GM21423 (cell line): ENCODE data around the gene USP10.

Source experiments
- ATAC-seq: cut with Tn5 transposase; IDR thresholded peaks from one replicate; pipeline ENCODE4 v1.9.1; 2021; ENCODE audit warnings: mild to moderate bottlenecking, moderate library complexity; ENCODE audit not compliant: unreplicated experiment

The USP10 gene

DNA sequence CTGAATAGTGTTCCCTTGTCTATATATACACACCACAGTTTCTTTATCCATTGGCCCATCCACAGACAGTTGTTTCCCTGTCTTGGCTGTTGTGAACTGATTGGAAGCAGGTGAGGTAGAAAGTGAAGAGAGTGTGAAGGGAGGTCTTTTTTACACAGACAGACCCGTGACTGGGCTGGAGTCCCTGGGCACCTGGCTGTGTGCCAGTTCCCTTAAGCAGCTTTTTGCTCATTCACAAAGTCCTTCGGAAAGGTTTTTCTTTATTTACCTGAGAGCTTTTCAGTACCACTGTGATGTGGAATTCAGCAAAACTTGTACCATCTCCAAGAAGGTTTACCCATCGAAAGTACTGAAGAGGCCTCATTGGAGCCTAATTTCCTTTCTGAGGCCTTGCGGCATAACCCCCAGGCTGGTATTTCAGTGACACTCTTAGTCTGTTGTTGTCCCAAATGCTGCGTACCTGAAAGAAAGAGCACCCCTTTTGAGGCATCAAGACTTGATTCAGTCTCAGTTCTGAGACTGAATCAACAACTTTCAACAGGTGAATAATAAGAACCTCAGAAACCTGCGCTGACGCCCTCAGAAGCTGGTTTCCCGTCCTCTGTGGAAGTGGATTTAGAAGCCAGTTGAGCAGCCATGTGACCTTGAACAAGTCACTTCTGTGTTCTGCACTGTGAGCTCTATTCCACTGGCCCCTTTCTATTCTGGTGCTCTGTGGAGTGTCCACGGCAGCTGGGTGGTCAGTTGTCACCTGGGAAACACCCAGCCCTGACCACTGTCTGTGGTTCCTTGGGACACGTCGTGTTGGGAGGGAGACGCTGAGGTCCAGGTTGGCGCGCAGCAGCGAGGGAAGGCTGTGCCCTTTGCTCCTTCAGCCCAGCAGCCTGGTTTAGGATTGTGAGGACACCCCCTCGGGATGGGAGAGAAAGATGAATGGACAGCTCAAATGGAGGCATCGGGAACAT, 66.1 kb downstream of the USP10 start:
- no peak for ATAC-seq

DNA sequence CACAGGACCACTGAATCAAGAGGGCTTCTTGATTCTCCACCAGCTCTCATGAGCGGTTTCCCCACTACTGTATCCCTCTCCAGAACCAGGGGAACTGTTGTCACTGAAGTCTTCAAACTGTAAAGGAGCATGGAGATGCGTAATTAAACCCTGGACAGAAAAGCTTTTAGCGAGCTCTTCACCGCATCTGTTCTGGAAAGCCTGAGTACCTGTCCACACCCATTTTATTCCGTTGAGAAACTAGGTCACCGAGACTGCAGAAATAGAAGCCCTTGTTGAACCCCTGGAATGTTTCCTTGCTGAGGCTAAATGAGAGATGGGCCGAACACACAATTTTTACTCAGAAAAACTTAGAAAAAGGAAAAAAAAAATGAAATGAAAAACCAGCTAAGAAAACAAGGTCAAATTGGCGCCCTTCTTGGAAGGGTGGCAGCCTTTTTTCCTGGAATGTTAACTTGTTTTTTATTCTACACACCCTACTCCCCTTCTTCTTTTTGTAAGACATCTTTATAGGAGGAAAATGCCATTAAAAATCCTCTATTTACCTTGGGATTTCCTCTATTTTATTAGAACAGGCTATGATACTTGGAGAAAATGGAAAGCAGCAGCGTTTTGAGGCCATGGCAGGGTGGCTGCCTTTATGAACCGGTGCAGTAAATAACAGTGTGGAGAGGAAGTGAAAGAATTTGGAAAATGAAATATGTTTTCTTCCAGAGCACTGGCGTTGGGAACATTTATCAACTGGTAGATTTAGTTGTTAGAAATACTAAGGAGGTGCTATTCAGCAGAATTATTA, 67.4 kb downstream of the USP10 start:
- ATAC-seq: no peak

DNA sequence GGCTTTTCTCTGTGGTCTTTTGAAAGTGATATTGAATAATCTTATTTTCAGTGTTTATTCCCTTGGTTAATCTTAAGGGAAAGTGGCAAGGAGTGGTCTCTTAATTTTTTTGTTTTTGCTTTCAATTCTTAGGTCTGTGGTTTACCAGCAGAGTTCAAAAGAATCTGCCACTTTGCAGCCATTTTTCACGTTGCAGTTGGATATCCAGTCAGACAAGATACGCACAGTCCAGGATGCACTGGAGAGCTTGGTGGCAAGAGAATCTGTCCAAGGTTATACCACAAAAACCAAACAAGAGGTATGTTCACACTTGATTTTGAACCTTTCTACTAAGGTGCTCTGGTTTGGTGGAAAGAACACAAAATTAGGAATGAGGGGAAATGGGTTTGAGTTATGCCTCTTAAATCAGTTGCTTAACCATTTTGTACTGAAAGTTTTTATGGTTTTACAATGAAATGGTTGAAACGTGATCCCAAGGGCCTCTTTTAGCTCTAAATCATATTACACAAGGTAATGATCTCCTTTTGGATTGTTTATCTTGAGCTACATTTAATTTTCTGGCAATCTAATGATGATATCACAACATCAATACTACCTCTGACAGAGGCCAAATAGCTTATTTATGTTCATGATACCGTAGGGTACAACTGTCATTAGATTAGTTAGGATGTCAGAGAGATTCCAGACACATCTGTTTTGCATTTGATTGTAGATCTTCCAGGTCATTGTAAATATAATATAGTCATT, 68.4 kb downstream of the USP10 start:
- no peak for ATAC-seq

DNA sequence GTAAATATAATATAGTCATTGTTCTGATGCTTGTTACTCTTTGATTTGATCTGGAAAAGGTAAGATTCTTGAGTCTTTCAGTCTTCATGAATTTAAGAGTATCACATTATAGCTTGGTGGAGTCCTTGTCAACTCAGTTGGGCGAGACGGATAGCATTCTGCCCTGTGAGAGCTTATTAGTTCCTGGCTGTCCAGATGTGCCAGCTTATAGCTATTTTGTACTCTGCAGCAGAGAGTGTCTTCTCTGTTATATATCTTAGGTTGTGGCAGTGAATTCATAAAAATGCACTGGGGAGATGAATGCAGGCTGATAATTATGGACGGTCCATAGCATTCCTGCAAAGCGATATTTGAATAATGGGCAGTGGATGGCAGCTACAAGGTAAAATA, 69.0 kb downstream of the USP10 start:
- ATAC-seq: no peak

DNA sequence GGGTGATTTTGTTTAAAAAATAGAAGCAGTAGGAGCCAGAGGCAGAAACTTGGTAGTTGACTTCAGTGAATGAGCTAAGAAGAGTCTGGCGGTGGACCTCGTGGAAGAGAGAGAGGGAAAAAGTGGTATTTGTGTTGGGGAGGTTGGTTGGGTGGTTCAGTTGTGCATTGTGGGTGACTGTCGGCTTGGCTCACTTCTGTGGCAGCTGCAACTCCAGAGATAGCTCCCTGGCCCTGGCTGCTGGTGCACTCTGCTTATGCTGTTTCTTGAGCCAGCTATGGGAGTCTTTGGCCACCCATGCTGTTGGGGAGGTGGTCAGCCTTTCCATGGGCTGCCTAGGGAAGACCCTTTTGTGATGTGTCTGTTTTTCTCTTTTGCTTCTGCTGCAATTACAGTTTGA, 69.6 kb downstream of the USP10 start:
- ATAC-seq: no peak

DNA sequence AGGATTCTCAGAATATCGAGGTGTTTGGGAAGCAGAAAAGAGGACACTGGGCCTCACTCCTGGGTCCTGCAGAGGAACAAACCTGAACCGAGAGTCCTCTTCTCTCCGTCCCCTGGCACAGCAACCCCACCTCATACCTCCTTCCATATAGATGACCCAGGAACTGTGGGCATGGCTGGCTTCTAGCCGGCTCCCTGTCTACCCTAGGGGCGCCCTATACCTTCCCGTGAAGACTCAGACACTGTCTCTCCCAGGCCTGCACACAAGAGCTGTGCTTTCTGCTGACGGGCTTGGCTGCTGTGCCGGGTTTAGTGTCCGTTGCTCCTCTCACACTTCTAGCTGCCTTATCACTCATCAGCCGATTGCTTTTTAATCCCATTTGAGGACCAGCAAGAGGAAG, 73.5 kb downstream of the USP10 start:
- no peak for ATAC-seq

DNA sequence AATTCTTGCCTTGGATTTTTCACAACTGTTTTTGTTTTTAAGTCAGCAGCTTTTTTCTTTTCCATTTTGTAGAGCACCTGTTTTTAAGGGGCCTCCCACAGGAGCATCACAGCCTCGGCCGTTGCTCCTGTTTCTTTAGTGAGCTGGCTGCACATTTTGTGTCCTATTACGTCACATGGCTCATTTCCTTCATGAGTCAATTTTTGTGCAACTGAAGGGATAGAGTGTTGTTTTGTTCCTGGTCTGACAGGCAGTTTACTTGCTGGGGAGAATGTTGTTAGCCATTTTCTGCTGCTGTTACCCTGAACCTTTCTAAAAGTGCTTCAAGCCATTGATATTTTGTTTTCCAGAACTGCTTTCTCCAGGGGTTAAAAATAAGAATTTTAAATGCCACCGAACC, 75.0 kb downstream of the USP10 start:
- ATAC-seq: no peak

DNA sequence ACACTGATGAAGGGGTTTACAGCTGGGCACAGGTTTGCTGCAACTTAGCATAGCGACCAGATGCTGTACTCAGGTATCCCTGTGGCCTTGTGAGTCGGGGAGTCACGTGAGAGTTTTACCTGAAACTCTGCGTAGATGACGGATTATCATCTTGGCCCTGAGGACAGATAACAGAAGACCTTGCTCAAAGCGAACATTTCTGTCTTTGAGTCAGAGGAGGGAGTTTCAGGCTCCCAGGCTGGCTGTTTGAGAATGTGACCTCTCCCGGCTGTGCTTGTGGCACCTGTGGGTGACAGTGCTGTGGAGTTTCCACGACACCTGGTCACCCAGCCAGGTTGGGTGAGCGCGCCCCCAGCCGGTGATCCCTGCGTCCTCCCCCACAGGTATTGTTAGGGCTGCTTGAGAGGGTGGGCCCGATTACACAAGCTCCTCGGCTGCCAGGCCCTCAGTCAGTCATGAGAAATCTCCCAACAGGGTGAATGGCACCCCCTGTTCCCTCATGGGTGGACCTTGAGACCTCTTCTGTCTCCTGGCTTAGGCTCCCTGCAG, 75.5 kb downstream of the USP10 start:
- ATAC-seq: no peak

DNA sequence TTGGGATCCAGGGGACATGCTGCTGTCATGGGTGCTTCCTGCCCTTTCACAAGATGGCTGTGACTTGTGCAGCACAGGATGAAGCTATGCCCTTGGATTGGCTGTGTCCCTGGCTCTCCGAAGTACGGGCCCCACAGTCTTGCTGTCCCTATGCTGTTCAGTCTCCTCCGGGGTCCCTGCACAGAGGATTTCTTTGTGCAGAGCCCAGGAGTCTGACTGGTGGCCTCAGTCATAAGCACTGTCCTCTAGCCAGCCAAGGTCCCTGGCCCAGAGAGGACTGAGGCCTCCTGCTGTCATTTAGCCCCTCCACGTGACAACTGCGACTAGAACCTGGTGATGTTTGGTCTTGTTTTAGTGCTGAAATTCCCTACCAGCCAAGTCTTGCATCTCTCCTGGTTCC, 77.6 kb downstream of the USP10 start:
- no peak for ATAC-seq

DNA sequence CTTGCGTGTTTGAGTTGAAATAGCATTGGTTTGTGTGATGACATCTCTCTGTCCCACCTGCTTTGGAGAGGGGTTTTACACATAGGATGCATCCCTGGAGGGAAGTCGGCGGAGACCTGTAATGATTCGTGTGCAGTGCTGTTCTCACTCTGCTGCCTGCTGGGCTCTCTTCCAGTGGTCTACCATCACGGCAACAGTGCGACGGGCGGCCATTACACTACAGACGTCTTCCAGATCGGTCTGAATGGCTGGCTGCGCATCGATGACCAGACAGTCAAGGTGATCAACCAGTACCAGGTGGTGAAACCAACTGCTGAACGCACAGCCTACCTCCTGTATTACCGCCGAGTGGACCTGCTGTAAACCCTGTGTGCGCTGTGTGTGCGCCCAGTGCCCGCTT, 78.9 kb downstream of the USP10 start:
- ATAC-seq: no peak

DNA sequence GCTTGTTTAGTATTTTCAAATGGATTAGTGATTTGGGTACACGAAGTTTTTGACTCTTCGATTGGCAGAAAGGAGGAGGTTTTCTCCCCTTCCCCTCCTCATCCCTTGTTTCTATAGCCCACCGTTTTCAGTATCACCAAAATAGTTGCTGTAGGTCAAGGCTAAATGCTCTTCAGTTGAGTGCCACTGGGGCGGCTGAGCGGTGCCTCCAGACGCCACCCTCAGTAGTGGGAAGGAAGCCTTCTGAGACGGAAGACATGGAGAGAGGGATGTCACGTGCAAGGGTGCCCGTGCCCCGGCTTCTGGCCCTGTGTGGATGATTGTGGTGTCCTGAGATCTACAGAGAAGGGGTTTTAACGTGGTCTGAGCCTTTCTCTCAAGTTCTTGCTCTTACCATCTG, 80.3 kb downstream of the USP10 start:
- ATAC-seq: no peak

DNA sequence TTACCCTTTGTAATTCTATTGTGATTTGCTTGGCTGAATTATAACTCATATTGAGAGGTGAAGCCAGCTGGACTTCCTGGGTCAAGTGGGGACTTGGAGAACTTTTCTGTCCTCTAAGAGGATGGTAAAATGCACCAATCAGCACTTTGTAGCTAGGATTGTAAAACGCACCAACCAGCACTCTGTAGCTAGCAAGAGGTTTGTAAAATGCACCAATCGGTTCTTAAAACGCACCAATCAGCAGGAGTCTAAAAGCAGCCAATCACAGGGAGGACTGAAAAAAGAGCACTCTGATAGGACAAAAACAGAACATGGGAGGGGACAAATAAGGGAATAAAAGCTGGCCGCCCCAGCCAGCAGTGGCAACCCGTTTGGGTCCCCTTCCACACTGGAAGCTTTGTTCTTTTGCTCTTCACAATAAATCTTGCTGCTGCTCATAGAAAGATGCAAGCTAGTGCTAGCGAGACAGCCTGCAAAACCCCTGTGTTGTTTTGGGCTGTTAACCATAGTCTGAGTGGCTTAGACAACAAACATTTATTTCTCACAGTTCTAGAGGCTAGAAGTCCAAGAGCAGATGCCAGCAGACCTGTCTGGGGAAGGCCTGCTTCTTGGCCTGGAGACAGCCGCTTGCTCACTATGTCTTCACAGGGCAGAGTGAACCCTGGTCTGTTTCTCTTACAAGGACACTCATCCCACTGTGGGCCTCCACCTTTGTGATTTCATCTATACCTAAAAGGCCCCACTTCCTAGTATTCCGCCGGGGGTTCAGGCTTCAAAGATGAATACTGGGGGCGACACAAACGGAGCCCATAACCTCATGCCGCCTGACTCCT, 81.0 kb downstream of the USP10 start:
- ATAC-seq: no peak

DNA sequence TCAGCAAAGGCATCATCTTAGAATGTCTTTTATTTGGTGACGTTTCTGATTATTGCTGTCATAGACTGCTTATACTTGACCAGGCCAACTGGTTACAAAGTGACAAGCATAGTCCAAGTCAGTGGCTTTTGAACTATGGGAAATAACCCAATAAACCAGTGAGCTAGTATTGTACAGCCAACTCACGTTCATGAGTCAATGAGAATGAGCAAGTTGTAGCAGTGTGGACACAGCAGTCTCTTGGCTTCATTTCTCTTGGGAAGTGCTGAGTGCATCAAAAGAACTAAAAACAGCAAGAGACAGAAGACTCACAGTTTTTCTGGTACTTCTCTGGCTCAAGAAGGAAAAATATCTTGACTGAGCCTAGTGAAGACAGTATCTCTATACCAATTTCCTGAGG, 83.0 kb downstream of the USP10 start:
- no peak for ATAC-seq

DNA sequence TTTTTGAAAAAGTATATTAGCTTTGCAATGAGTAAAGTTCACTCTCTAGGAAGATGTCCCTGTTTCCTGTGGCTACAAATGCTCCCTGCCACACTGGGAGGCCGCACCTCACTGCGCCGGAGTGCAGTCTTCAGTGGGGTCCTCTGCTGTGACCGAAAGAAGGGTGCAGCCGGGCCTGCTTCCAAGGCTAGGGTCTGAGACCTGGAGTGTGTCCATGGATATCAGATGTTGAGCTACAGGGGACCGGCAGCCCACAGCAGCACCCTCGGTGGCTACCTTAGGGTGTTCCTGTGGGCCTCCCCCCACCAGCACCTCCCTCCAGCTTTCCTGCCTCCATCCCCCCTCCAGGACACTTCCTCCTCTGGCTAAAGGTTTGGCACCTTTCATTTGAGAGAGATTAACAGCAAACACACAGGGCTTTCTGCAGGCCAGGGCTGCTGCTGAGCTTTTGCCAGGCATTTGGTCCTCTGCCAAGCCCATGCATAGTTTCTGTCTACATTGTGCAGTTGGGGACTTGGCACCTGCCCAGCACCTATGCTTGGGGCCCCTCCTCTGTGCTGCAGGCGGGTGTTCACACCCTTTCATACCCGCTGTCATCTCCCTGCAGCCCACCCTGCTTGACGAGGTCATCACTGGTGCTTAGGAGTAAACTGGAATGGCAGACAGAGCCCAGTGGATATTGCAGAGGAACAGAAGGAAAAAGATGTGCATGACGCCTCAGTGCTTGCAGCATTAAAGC, 86.2 kb downstream of the USP10 start:
- no peak for ATAC-seq

DNA sequence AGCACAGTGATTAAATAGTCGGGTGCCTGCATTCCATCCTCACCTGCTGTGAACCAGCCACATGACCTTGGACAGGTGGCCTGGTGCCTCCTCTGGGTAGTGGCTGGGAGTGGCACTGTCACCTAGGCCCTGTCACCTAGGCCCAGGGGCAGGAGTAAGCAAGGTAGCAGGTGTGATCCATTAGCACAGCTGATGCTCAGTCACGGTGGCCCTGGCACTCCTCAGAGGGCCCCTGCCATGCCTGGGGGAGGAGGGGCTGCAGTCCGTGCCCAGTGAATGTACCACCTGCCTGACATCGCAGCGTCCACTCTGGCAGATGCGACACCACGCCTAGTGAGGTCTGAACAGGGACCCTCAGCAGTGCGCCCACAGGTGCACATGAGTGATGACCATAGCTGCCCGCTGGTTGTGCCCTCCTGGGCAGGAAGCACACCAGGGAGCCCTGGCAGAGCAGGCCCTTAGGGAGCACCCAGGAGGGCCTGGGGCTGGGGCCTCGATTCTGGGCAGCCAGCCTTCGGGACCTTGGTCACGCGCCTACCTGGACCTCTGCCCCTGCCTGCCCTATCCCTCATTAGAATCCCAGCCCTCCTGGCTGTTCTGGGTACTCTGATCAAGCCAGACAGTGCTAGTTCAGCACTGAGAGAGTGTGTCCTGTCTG, 86.9 kb downstream of the USP10 start:
- no peak for ATAC-seq

DNA sequence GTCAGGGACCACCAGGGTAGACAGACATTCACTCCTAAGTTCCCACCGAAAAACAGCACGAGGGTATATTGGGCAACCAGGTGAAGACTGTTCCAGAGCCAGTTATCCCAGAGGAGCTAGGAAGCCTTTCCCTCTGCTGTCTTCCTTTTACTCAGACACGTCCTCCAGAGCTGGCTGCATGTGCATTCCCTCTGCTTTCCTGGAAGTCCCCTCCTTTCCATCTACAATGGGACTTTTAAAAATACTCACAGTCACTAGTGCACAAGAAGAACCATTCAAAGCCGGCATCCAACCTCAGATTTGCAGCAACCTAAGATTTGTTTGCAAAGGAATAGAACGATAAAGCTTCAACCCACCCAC, 87.4 kb downstream of the USP10 start:
- ATAC-seq: no peak

DNA sequence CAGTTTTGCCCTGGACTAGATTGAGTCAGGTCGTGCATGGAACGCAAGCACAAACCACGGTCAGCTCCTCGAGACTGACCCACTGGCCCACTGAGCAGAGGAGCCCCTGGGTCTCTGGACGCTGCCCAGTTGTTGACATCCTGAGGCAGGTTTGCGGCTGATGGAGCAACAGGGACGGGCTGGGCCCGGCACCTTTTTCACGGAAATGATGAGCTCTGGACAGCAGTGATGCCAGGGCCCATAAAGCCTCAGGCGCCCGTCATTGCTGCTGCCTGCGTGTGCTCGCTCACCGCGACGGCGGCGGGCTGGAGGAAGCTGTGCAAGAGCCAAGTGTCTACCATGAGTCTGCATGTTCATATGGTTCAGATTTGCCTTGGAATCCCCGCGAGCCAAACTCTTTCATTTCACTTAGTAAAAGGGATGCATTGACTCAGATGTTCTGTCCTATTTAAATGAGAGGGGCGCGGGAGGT, 89.2 kb downstream of the USP10 start:
- ATAC-seq: no peak

DNA sequence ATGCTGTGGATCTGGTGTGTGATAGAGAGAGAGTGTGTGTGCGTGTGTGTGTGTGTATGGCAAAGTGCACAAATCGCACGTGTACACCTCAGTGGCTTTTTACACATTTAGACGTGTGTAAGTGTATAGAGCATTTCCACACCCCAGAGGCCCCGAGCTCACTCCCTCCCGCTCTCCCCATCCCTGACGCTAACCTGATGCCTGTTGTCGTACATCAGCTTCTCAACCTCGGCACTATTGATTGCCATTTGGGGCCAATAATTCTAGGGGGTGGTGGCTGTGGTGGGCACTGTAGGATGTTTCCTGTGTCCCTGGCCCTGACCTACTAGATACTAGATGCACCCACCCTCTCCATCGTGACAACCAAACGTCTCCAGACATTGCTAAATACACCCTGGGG, 89.6 kb downstream of the USP10 start:
- ATAC-seq: no peak

DNA sequence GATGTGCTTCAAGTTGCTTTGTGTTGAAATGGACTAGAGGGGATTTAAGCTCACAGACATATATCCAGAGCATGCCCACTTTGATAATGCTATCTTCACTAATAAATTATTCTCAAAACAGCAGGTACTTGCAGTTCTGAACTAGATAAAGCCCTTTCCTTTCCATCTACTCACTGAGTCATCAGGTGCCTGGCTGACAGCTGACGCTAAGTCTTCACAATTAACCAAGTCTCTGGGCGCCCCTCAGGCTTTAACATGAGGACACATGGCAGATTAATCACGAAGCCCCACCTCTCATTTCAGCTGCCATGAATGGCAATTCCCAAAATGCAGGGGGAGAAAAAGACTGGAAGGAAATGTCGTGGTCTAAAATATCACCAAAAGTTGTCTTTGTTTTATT, 90.5 kb downstream of the USP10 start:
- ATAC-seq: no peak
